Large intestine (tissue), 3 donors: ENCODE data around the gene JAG1. TPM values are rescaled to one million over a fixed set of nuclear protein-coding genes. Genes with fewer than 3 reads are reported as not detected.

Experiments used
- DNase-seq, 2 donors: peaks; one replicate each; pipeline versions ENCODE4 v3.0.0 to v3.0.0-alpha.2; 2013
- H3K27ac ChIP-seq: one replicate; pipeline ENCODE4 v1.5.1; 2013; ENCODE audit warnings: low read length
- H3K27me3 ChIP-seq: 2 replicates; pipeline ENCODE4 v1.6.1; 2013; ENCODE audit warnings: low read length; ENCODE audit not compliant: control insufficient read depth, insufficient read depth
- H3K36me3 ChIP-seq: 2 replicates; pipeline ENCODE4 v1.6.1; 2013; ENCODE audit warnings: low read length; ENCODE audit not compliant: control insufficient read depth, insufficient read depth
- H3K4me1 ChIP-seq: one replicate; pipeline ENCODE4 v1.6.1; 2013; ENCODE audit warnings: low read length; ENCODE audit not compliant: control insufficient read depth, insufficient read depth
- H3K4me3 ChIP-seq: one replicate; pipeline ENCODE4 v1.5.1; 2013; ENCODE audit warnings: low read length
- H3K9me3 ChIP-seq: one replicate; pipeline ENCODE4 v1.6.1; 2013; ENCODE audit warnings: mild to moderate bottlenecking, low read depth, low read length, moderate library complexity; ENCODE audit not compliant: control insufficient read depth
- WGBS: methylation state at CpG from one replicate; pipeline ENCODE4 v1.1.5; 2013; ENCODE audit warnings: low lambda C conversion rate; ENCODE audit not compliant: insufficient coverage; 5-methylcytosine and 5-hydroxymethylcytosine counted together
- polyA plus RNA-seq: library from polyadenylated mRNA; unstranded; fragments of 120-200 nt; gene quantifications from one replicate; pipeline ENCODE4 v1.2.1, GENCODE V29; 2013

The JAG1 gene
- polyA plus RNA-seq, 1 donor: 72.0 TPM

GRCh38 chr20:10646886-10647420, 26.8 kb downstream of the JAG1 start:
- H3K9me3 ChIP-seq: no peaks in the 10 kb centered on the region
- H3K4me1 ChIP-seq: no peaks in the 10 kb centered on the region
- no peak for DNase-seq
- peaks cover 100% of the 10 kb centered on the region for H3K36me3 ChIP-seq
- no peak overlapping the region for H3K4me3 ChIP-seq
- no peak overlapping the region for H3K27ac ChIP-seq
- H3K27me3 ChIP-seq: no peaks in the 10 kb centered on the region
- no CpG with 5 or more reads among the region's 9 CpGs for WGBS

- DNase-seq: no peak
- Histone ChIP-seq H3K4me3 (no peak overlapping the region), H3K4me1 (no peaks in the 10 kb centered on the region), H3K27ac (no peak overlapping the region), H3K27me3 (no peaks in the 10 kb centered on the region), H3K36me3 (peaks cover 100% of the 10 kb centered on the region), H3K9me3 (no peaks in the 10 kb centered on the region)
- no CpG with 5 or more reads among the region's 4 CpGs for WGBS
These were observed 27.8 kb downstream of the JAG1 start for GRCh38 chr20:10646006-10646405.

GRCh38 chr20:10645205-10645570, 28.6 kb downstream of the JAG1 start:
- no peaks in the 10 kb centered on the region for H3K4me1 ChIP-seq
- H3K4me3 ChIP-seq: no peak overlapping the region
- no peak overlapping the region for H3K27ac ChIP-seq
- WGBS: no CpG with 5 or more reads among the region's 10 CpGs
- peaks cover 100% of the 10 kb centered on the region for H3K36me3 ChIP-seq
- DNase-seq: no peak
- no peaks in the 10 kb centered on the region for H3K9me3 ChIP-seq
- H3K27me3 ChIP-seq: no peaks in the 10 kb centered on the region

- H3K4me3 ChIP-seq: no peak overlapping the region
- H3K27ac ChIP-seq: no peak overlapping the region
- no peaks in the 10 kb centered on the region for H3K27me3 ChIP-seq
- H3K9me3 ChIP-seq: no peaks in the 10 kb centered on the region
- no peaks in the 10 kb centered on the region for H3K4me1 ChIP-seq
- whole genome bisulfite sequencing: no CpG with 5 or more reads among the region's 14 CpGs
- peaks cover 100% of the 10 kb centered on the region for H3K36me3 ChIP-seq
- DNase-seq: no peak
These were observed 29.2 kb downstream of the JAG1 start for GRCh38 chr20:10644458-10645204.

- 100% methylated on average over 2 of the region's 7 CpGs for WGBS
- Histone ChIP-seq H3K27me3 (no peaks in the 10 kb centered on the region), H3K36me3 (peaks cover 96% of the 10 kb centered on the region), H3K4me1 (no peaks in the 10 kb centered on the region), H3K27ac (no peak overlapping the region), H3K9me3 (no peaks in the 10 kb centered on the region), H3K4me3 (no peak overlapping the region)
- DNase-seq: no peak
These were observed 30.3 kb downstream of the JAG1 start for GRCh38 chr20:10643560-10643873.

- no peaks in the 10 kb centered on the region for H3K27me3 ChIP-seq
- no peaks in the 10 kb centered on the region for H3K4me1 ChIP-seq
- H3K4me3 ChIP-seq: no peak overlapping the region
- 100% methylated on average over 1 of the region's 4 CpGs for WGBS
- DNase-seq: no peak
- H3K36me3 ChIP-seq: peaks cover 93% of the 10 kb centered on the region
- H3K9me3 ChIP-seq: no peaks in the 10 kb centered on the region
- H3K27ac ChIP-seq: no peak overlapping the region
These were observed 30.8 kb downstream of the JAG1 start for GRCh38 chr20:10642856-10643559.

GRCh38 chr20:10641893-10642292, 31.9 kb downstream of the JAG1 start:
- 100% methylated on average over 2 of the region's 7 CpGs for WGBS

GRCh38 chr20:10641467-10641866, 32.3 kb downstream of the JAG1 start:
- Histone ChIP-seq H3K27ac (no peak overlapping the region), H3K9me3 (no peaks in the 10 kb centered on the region), H3K27me3 (no peaks in the 10 kb centered on the region), H3K4me1 (no peaks in the 10 kb centered on the region), H3K36me3 (peaks cover 93% of the 10 kb centered on the region), H3K4me3 (no peak overlapping the region)
- no CpG with 5 or more reads among the region's 12 CpGs for WGBS
- DNase-seq: no peak

More at GRCh38 chr20:10641893-10642292, 31.9 kb downstream of the JAG1 start:
- Histone ChIP-seq H3K27me3 (no peaks in the 10 kb centered on the region), H3K27ac (no peak overlapping the region), H3K36me3 (peaks cover 93% of the 10 kb centered on the region), H3K4me3 (no peak overlapping the region), H3K9me3 (no peaks in the 10 kb centered on the region), H3K4me1 (no peaks in the 10 kb centered on the region)
- DNase-seq: no peak

GRCh38 chr20:10640897-10641296, 32.9 kb downstream of the JAG1 start:
- DNase-seq: no peak
- 88% methylated on average over 4 of the region's 12 CpGs for WGBS
- Histone ChIP-seq H3K9me3 (no peaks in the 10 kb centered on the region), H3K4me1 (no peaks in the 10 kb centered on the region), H3K36me3 (peaks cover 88% of the 10 kb centered on the region), H3K4me3 (no peak overlapping the region), H3K27ac (no peak overlapping the region), H3K27me3 (no peaks in the 10 kb centered on the region)

- DNase-seq: no peak
- H3K27me3 ChIP-seq: no peaks in the 10 kb centered on the region
- no CpG with 5 or more reads among the region's 18 CpGs for WGBS
- H3K27ac ChIP-seq: no peak overlapping the region
- H3K9me3 ChIP-seq: no peaks in the 10 kb centered on the region
- no peaks in the 10 kb centered on the region for H3K4me1 ChIP-seq
- H3K36me3 ChIP-seq: peaks cover 78% of the 10 kb centered on the region
- no peak overlapping the region for H3K4me3 ChIP-seq
These were observed 33.9 kb downstream of the JAG1 start for GRCh38 chr20:10639737-10640556.
